HG03460 (cell line): Measurements from ENCODE around the gene UTP11.

ENCODE experiments used
- ATAC-seq: cut with Tn5 transposase; IDR thresholded peaks from one replicate; pipeline ENCODE4 v1.9.1; 2021; ENCODE audit not compliant: unreplicated experiment

The UTP11 gene

DNA sequence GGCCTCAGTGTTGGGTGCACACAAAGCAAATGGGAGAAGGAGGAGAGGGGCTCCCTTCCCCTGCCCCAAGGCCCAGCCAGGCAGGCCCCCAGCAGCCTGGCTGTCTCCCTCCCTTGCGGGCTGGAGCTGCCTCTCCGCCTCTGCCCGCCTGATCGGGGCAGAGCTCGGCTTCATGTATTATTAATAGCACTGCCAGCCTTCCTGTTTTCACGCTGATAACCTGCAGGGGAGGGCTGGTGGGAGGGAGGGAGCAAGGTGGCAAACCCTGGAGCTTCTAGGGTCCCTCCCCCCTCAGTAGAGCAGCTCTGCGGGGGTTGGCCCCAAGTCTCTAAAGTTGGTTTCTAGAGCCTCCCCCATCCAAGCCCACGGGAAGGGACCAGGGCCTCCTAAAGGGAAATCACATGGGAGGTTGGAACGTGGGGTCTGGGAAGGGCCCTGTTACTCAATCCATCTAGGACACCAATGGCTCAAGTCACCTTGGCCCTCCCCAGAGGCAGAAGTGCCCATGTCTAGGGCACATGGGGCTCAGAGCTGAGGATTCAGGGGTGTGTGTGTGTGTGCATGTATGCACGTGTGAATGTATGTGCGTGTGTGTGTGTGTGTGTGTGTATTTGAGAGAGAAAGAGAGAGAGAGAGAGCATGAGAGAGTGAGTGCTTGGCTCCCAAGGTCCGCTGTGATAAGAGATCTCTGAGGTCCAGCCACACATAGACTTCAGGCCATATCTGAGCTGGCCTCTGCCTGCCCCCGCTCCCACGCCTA lies 55.9 kb downstream of the UTP11 start:
- no peak for ATAC-seq

DNA sequence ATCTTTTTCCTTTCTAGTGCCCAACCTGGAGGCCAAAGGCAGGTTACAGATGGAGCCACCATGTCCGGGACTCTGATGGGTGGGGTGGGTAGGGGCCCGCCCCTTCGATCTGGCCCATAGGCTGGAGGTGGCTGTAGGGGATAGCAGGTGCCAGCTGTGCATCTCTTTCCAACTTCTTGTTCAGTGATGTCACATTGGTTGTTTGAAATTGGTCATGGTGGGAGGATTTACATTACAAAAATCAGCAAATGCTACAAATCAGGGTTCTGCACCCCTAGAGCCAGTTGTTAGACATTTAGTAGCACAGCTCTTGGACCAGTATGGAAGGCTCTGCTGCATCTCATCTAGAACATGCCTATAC lies 56.4 kb downstream of the UTP11 start:
- no peak for ATAC-seq

DNA sequence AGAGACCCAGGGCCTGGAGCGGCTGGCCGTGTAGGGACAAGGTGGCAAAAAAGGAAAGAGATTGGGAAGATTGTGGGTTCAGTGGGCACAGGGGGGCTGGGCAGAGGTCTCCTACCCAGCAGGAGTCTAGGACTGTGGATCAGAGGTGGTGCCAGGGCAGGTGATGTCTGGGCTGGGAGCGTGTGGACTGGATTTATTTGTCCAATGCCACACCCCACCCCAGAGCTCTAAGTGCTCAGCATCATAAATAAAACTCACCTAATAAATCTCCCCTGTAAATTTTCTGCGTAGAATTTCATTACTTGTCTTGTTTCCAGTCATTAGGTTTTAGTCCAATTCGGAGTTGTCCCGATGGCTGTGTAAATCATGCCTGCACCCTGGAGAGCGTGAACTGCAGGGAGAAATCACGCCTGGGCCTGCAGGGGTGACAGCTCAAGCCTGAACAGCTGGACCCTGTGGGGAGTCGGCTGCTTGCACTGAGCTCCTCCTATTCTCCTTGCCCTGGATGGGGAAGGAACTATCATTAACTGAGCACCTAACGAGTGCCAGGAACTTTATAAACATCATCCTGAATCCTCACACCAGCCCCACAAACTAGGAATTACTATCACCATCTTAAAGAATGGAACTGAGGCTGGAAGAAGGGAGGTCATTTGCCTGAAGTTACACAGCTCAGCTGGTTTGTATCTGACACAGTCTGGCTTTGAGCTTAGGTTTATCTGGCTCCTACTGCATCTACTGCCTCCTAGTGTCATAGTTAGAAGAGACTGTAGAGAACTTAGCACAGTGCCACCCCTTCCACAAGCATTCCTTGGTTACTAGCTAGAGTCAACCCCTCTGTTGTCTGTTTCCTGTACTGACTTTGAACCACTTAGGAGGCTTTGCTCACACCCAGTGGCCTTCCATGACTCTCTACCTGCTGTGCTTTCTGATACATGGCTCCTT lies 59.0 kb downstream of the UTP11 start:
- ATAC-seq = no peak

DNA sequence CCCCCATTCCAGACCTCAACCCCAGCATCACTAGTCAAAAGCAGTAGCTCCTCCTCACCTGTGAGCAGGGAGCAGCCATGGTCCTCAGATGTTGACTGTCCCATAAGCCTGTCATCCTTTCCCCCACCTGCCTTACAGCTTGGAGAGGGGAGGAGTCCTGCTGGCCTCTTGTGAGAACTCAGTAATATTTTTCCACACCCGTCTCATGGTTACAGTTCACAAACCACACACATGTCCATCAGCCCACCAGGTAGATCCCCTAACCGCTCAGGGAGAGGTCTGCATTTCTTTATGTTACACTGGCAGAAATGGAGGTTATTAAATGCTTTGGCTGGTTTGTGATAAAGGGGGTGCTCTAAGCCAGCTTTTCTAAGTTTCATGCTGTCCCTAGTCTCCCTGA lies 60.3 kb downstream of the UTP11 start:
- no peak for ATAC-seq

DNA sequence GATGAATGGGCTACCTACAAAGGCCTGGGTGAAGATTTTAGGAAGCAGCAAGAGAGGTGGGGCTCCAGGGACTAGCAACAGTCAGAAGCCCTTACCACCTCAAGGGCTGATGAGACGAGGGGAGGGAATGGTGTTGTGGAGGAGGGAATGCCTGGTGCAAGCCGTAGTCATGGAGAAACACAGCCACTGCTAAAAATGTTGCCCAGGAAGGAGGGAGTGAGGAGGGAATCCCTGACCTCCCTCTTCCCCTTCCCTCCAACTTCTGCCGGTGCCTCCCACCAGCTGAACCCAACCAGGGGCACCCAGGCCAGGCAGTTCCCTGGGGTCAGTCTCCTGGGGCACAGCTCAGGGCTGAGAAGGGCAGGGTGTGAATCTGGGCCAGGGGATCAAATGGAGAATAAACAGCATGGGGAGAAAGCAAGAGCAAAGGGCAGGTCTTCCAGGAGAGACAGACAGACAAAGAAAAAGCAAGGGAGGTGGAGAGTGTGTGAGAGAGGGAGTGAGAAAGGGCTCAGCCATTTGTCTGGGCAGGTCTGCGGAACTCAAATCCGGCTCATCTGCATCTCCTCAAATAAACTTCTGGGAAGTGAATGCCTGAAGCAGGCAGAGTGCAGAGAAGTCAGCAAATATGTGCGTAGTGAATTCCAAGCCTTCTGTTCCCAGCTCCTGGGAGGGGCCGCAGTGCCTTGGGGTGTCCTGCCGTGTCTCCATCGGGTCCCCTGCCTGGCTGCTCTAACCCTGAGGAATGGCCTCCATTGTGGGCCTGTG lies 61.2 kb downstream of the UTP11 start:
- ATAC-seq = no peak

DNA sequence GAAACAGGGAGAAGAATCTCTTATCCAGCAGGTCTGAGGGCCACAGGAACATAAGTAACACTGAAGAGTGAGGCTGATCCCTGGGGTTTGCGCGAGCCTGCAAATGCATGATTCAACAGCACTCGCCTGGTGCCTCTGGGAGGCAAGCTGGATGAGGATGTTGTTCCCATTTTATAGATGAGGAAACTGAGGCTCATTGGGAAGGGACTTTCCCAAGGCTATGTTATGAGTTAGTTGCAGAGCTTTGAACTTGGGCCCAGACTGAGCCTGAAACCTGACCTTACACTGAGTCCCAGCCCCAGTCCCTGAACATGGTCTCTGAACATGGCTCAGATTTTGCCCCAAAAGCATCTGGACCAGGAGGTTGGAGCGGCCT lies 61.8 kb downstream of the UTP11 start:
- no peak for ATAC-seq
